H9 (cell line): ENCODE results near the gene F10. TPM values are rescaled to one million over a fixed set of nuclear protein-coding genes. Genes with fewer than 3 reads are reported as not detected.

ENCODE experiments used
- DNase-seq: peaks from one replicate; pipeline ENCODE4 v3.0.0-alpha.2; 2017
- H2AFZ ChIP-seq: one replicate; pipeline ENCODE4 v1.6.1; 2013; ENCODE audit warnings: mild to moderate bottlenecking, low read length, control low read depth, moderate library complexity
- H2AK5ac ChIP-seq: 2 replicates; pipeline ENCODE4 v1.6.1; 2013; ENCODE audit warnings: low read length, control low read depth, mixed read lengths; ENCODE audit not compliant: insufficient read length
- H2BK120ac ChIP-seq: one replicate; pipeline ENCODE4 v1.6.1; 2013; ENCODE audit warnings: low read depth, mild to moderate bottlenecking, low read length, control low read depth, inconsistent platforms; ENCODE audit not compliant: poor library complexity, severe bottlenecking
- H2BK12ac ChIP-seq: 2 replicates; pipeline ENCODE4 v1.6.1; 2013; ENCODE audit warnings: low read length, control low read depth, mixed read lengths, low read depth; ENCODE audit not compliant: insufficient read length
- H2BK15ac ChIP-seq: 2 replicates; pipeline ENCODE4 v1.6.1; 2013; ENCODE audit warnings: low read depth, low read length, control low read depth
- H2BK20ac ChIP-seq: one replicate; pipeline ENCODE4 v1.6.1; 2013; ENCODE audit warnings: low read depth, mild to moderate bottlenecking, low read length, control low read depth, inconsistent platforms; ENCODE audit not compliant: poor library complexity, severe bottlenecking
- H2BK5ac ChIP-seq: 2 replicates; pipeline ENCODE4 v1.6.1; 2013; ENCODE audit warnings: low read length, control low read depth, mixed read lengths; ENCODE audit not compliant: insufficient read length
- H3K14ac ChIP-seq: 2 replicates; pipeline ENCODE4 v1.6.1; 2013; ENCODE audit warnings: low read length, control low read depth; ENCODE audit not compliant: insufficient read depth
- H3K18ac ChIP-seq: 2 replicates; pipeline ENCODE4 v1.6.1; 2013; ENCODE audit warnings: low read depth, mild to moderate bottlenecking, mixed read lengths, low read length, control low read depth; ENCODE audit not compliant: insufficient read length
- H3K23ac ChIP-seq: 2 replicates; pipeline ENCODE4 v1.6.1; 2013; ENCODE audit warnings: low read length, control low read depth, mixed read lengths, low read depth; ENCODE audit not compliant: insufficient read length
- H3K23me2 ChIP-seq: 2 replicates; pipeline ENCODE4 v1.6.1; 2013; ENCODE audit warnings: low read depth, mild to moderate bottlenecking, mixed read lengths, low read length, control low read depth; ENCODE audit not compliant: insufficient read length, poor library complexity, severe bottlenecking
- H3K27ac ChIP-seq: 2 replicates; pipeline ENCODE4 v1.5.1; 2013; ENCODE audit warnings: low read length, control low read depth, mixed read lengths, low read depth; ENCODE audit not compliant: insufficient read length
- H3K27me3 ChIP-seq: 2 replicates; pipeline ENCODE4 v1.6.1; 2013; ENCODE audit warnings: low read length, control low read depth, inconsistent platforms; ENCODE audit not compliant: insufficient read depth
- H3K4ac ChIP-seq: 2 replicates; pipeline ENCODE4 v1.6.1; 2013; ENCODE audit warnings: low read depth, mild to moderate bottlenecking, control low read depth, inconsistent platforms, low read length, moderate library complexity
- H3K4me1 ChIP-seq: 2 replicates; pipeline ENCODE4 v1.6.1; 2013; ENCODE audit warnings: low read length, control low read depth, inconsistent platforms; ENCODE audit not compliant: insufficient read depth
- H3K4me2 ChIP-seq: 2 replicates; pipeline ENCODE4 v1.6.1; 2013; ENCODE audit warnings: low read length, control low read depth, mixed read lengths; ENCODE audit not compliant: insufficient read length, insufficient read depth
- H3K56ac ChIP-seq: 2 replicates; pipeline ENCODE4 v1.6.1; 2013; ENCODE audit warnings: low read depth, mild to moderate bottlenecking, mixed read lengths, low read length, control low read depth; ENCODE audit not compliant: insufficient read length
- H3K79me1 ChIP-seq: 2 replicates; pipeline ENCODE4 v1.6.1; 2013; ENCODE audit warnings: low read depth, mild to moderate bottlenecking, moderate library complexity, low read length, control low read depth, inconsistent platforms; ENCODE audit not compliant: insufficient read depth, poor library complexity, severe bottlenecking
- H3K79me2 ChIP-seq: 2 replicates; pipeline ENCODE4 v1.6.1; 2013; ENCODE audit warnings: low read length, control low read depth, inconsistent platforms; ENCODE audit not compliant: insufficient read depth
- H3K9ac ChIP-seq: 2 replicates; pipeline ENCODE4 v1.6.1; 2013; ENCODE audit warnings: low read length, control low read depth, mixed read lengths; ENCODE audit not compliant: insufficient read length; ENCODE audit errors: extremely low read depth
- H3K9me3 ChIP-seq: one replicate; pipeline ENCODE4 v1.6.1; 2013; ENCODE audit warnings: low read depth, low read length, inconsistent platforms; ENCODE audit not compliant: control insufficient read depth
- H3T11ph ChIP-seq: one replicate; pipeline ENCODE4 v1.6.1; 2013; ENCODE audit warnings: mild to moderate bottlenecking, low read length, control low read depth, inconsistent platforms
- H4K20me1 ChIP-seq: one replicate; pipeline ENCODE4 v1.6.1; 2013; ENCODE audit not compliant: control insufficient read depth, insufficient read length, insufficient read depth
- H4K5ac ChIP-seq: 2 replicates; pipeline ENCODE4 v1.6.1; 2013; ENCODE audit warnings: low read depth, mild to moderate bottlenecking, mixed read lengths, low read length, control low read depth; ENCODE audit not compliant: insufficient read length
- H4K8ac ChIP-seq: replicated peaks from 2 replicates; pipeline ENCODE4 v1.6.1; 2013; ENCODE audit warnings: low read length, control low read depth, mixed read lengths, low read depth; ENCODE audit not compliant: insufficient read length
- H4K91ac ChIP-seq: 2 replicates; pipeline ENCODE4 v1.6.1; 2013; ENCODE audit warnings: low read depth, mild to moderate bottlenecking, moderate library complexity, mixed read lengths, low read length, control low read depth; ENCODE audit not compliant: insufficient read length
- H3K27ac Mint-ChIP-seq, 3 experiments: 2 replicates in 2 of 3; 3 replicates in 1 of 3; pipeline ENCODE4 v1.8.0; 2020 to 2021; ENCODE audit warnings: mixed read lengths in 3 of 3, mild to moderate bottlenecking in 1 of 3, moderate library complexity in 1 of 3
- H3K27me3 Mint-ChIP-seq: 2 replicates; pipeline ENCODE4 v1.8.0; 2021; ENCODE audit warnings: low read depth, mild to moderate bottlenecking, moderate library complexity, mixed read lengths
- H3K36me3 Mint-ChIP-seq, 3 experiments: 2 replicates in 2 of 3; 3 replicates in 1 of 3; pipeline ENCODE4 v1.8.0; 2020 to 2021; ENCODE audit warnings: low read depth in 3 of 3, mixed read lengths in 3 of 3; ENCODE audit not compliant: insufficient read depth in 1 of 3
- H3K4me1 Mint-ChIP-seq, 2 experiments: 2 replicates each; pipeline ENCODE4 v1.8.0; 2020; ENCODE audit warnings: mixed read lengths in 2 of 2
- H3K4me3 Mint-ChIP-seq, 2 experiments: 2 replicates in 1 of 2; 3 replicates in 1 of 2; pipeline ENCODE4 v1.8.0; 2020 to 2021; ENCODE audit warnings: mild to moderate bottlenecking in 2 of 2, mixed read lengths in 2 of 2, moderate library complexity in 1 of 2
- H3K9me3 Mint-ChIP-seq, 2 experiments: 2 replicates in 1 of 2; 3 replicates in 1 of 2; pipeline ENCODE4 v1.8.0; 2020; ENCODE audit warnings: mild to moderate bottlenecking in 2 of 2, mixed read lengths in 2 of 2, moderate library complexity in 1 of 2
- WGBS: extraction: QIAGEN DNeasy Blood & Tissue Kit; methylation state at CpG from one replicate; pipeline ENCODE4 v1.1.7; 2013; ENCODE audit warnings: missing lambda C conversion rate, low lambda C conversion rate, mixed read lengths; ENCODE audit not compliant: insufficient read length; ENCODE audit errors: extremely low coverage; 5-methylcytosine and 5-hydroxymethylcytosine counted together
- total RNA-seq: library from RNA; stranded (reverse); gene quantifications from 2 replicates; pipeline ENCODE4 v1.2.1, GENCODE V29; 2021
- TF ChIP-seq, protein P1 (sequence below): fragments of 200-600 bp; sonication (generic); conservative IDR thresholded peaks from 3 replicates; pipeline ENCODE4 v1.8.0; 2021; ENCODE audit warnings: antibody characterized with exemption, mild to moderate bottlenecking

Gene F10
- total RNA-seq, 1 experiment from 2014 or later, result 1.7 TPM

DNA sequence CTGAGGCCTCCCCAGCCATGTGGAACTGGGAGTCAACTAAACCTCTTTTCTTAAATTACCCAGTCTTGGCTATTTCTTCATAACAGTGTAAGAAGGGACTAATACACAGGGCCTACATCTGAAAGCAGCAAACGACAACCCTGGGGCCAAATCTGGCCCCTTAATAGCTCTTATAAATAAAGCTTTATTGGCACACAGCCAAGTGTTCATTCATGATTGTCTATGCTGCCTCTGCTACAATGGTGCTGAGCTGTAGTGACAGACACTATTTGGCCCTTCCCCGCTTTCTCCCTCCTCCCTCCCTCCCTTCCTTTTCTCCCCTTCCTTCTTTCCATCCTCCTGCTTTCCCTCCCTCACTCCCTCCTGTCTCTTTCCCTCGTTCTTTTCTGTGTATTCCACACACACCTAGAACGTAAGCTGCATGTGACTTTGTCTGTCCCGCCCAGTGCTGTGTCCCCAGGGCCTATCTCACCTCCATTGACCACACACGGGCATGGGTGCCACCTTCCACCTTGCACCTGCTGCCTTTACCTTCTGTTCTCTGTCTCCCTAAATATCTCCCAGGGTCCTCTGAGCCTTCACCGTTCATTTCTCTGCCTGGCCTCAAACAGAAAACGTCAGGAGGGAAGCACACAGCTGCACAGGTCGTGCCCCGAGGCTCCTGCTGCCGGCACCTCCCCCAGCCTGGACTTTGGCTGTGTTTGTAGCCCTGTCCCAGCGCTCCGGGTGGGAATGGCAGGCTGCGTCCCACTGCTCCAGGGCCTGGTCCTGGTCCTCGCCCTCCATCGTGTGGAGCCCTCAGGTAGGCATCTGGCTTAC, 35.5 kb downstream of the F10 start, which contains the start of gene PROZ:
Gene PROZ, plus strand, starts transcription at position 720 of the 819 bp plus-strand sequence. Its CDS starts 13 bp downstream, at position 733.
- TF ChIP-seq, protein P1, sequence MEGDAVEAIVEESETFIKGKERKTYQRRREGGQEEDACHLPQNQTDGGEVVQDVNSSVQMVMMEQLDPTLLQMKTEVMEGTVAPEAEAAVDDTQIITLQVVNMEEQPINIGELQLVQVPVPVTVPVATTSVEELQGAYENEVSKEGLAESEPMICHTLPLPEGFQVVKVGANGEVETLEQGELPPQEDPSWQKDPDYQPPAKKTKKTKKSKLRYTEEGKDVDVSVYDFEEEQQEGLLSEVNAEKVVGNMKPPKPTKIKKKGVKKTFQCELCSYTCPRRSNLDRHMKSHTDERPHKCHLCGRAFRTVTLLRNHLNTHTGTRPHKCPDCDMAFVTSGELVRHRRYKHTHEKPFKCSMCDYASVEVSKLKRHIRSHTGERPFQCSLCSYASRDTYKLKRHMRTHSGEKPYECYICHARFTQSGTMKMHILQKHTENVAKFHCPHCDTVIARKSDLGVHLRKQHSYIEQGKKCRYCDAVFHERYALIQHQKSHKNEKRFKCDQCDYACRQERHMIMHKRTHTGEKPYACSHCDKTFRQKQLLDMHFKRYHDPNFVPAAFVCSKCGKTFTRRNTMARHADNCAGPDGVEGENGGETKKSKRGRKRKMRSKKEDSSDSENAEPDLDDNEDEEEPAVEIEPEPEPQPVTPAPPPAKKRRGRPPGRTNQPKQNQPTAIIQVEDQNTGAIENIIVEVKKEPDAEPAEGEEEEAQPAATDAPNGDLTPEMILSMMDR, result no peak
- no CpG with 5 or more reads among the region's 16 CpGs for WGBS
- Histone ChIP-seq H2BK15ac (no peak within 1 kb of the TSS), H4K91ac (no peak within 1 kb of the TSS), H2BK5ac (no peak within 1 kb of the TSS), H3K23me2 (peaks cover 7% of the 10 kb centered on the region), H2AK5ac (no peak within 1 kb of the TSS), H3K79me2 (no peaks in the 10 kb centered on the region), H3K18ac (peak within 1 kb of the TSS; percentile 27), H3K79me1 (no peaks in the 10 kb centered on the region), H3K9me3 (no peaks in the 10 kb centered on the region), H3K14ac (no peak within 1 kb of the TSS; the same call in 1 of the 2 replicates), H3K4ac (no peak within 1 kb of the TSS), H3K23ac (no peak within 1 kb of the TSS), H2BK20ac (no peak within 1 kb of the TSS), H3K56ac (no peak within 1 kb of the TSS), H3K4me2 (no peak within 1 kb of the TSS), H4K8ac (no peak within 1 kb of the TSS), H4K5ac (no peak within 1 kb of the TSS), H2BK120ac (no peak within 1 kb of the TSS), H3K27ac (no peak within 1 kb of the TSS), H2BK12ac (no peak within 1 kb of the TSS), H3K9ac (no peak within 1 kb of the TSS), H3K4me1 (no peaks in the 10 kb centered on the region; the same call in 1 of the 2 replicates), H3K27me3 (no peaks in the 10 kb centered on the region), H2AFZ (no peak within 1 kb of the TSS), H3T11ph (no peak within 1 kb of the TSS), H4K20me1 (no peaks in the 10 kb centered on the region)
- H3K36me3 Mint-ChIP-seq, result peaks cover 0 to 4% (median 0%) of the 10 kb centered on the region in 3 experiments; a peak in 1 of 7 replicates
- no peak within 1 kb of the TSS; a peak in 1 of 5 replicates for H3K4me3 Mint-ChIP-seq
- H3K4me1 Mint-ChIP-seq, result peaks cover 37 to 41% of the 10 kb centered on the region in 2 experiments
- H3K9me3 Mint-ChIP-seq, result peaks cover 0 to 4% of the 10 kb centered on the region in 2 experiments; a peak in 2 of 5 replicates
- peak within 1 kb of the TSS in 1 of 3 experiments; percentile 44; a peak in 1 of 7 replicates for H3K27ac Mint-ChIP-seq
- peak; percentile 34 for DNase-seq
- H3K27me3 Mint-ChIP-seq, result peaks cover 28% of the 10 kb centered on the region
